MCF 10A (cell line): ENCODE data around the gene MPC2. TPM values are rescaled to one million over a fixed set of nuclear protein-coding genes. Genes with fewer than 3 reads are reported as not detected.

Experiments used
- BruUV-seq: library from RNA; stranded (reverse); fragments of 400-500 nt; replicated peaks from 2 replicates; lab custom pipeline; 2021; lab: Mats Ljungman, UMichigan
- CTCF ChIA-PET: fragments of 300-600 bp; sonication (Branson Sonifier 250); formaldehyde crosslinking; extraction: SDS; loops from one replicate; lab custom pipeline; 2021; ENCODE audit warnings: antibody characterized with exemption, inconsistent platforms; lab: Yijun Ruan, JAX
- POLR2A ChIA-PET: fragments of 300-600, 350-650 bp; sonication (Branson Sonifier 250); formaldehyde crosslinking; extraction: SDS; loops from one replicate; lab custom pipeline; 2020; ENCODE audit warnings: antibody characterized with exemption, inconsistent platforms; lab: Yijun Ruan, JAX
- DNase-seq: peaks from one replicate; pipeline ENCODE4 v3.0.0-alpha.2; 2018; ENCODE audit not compliant: unreplicated experiment
- H3K27ac Mint-ChIP-seq: one replicate; pipeline ENCODE4 v1.8.0; 2022; ENCODE audit warnings: mild to moderate bottlenecking, low read depth, mixed read lengths; ENCODE audit not compliant: unreplicated experiment
- H3K27me3 Mint-ChIP-seq: one replicate; pipeline ENCODE4 v1.8.0; 2022; ENCODE audit warnings: mixed read lengths; ENCODE audit not compliant: insufficient read depth, unreplicated experiment
- H3K36me3 Mint-ChIP-seq: one replicate; pipeline ENCODE4 v1.8.0; 2022; ENCODE audit warnings: mild to moderate bottlenecking, moderate library complexity, mixed read lengths; ENCODE audit not compliant: insufficient read depth, unreplicated experiment
- H3K4me1 Mint-ChIP-seq: one replicate; pipeline ENCODE4 v1.8.0; 2022; ENCODE audit warnings: mixed read lengths; ENCODE audit not compliant: insufficient read depth, unreplicated experiment
- H3K4me3 Mint-ChIP-seq: one replicate; pipeline ENCODE4 v1.8.0; 2022; ENCODE audit warnings: mild to moderate bottlenecking, moderate library complexity, mixed read lengths; ENCODE audit not compliant: unreplicated experiment
- H3K9me3 Mint-ChIP-seq: one replicate; pipeline ENCODE4 v1.8.0; 2022; ENCODE audit warnings: mixed read lengths; ENCODE audit not compliant: unreplicated experiment
- CTCF ChIP-seq: fragments of 200-600 bp; IDR thresholded peaks from one replicate; pipeline ENCODE4 v1.8.0; 2022; ENCODE audit warnings: antibody characterized with exemption, mild to moderate bottlenecking; ENCODE audit not compliant: unreplicated experiment
- intact Hi-C: fragments of 100-400 bp; cut with micrococcal nuclease; formaldehyde crosslinking; loops from 2 replicates; pipeline ENCODE4 v1.14.1; 2022
- total RNA-seq: library from RNA; stranded (reverse); gene quantifications from 2 replicates; pipeline ENCODE4 v1.2.3, GENCODE V29; 2022

MPC2 gene
- total RNA-seq, 1 experiment from 2014 or later = 108 TPM

- intact Hi-C loops = no loop called here
- CTCF ChIA-PET = no interaction called here
- POLR2A ChIA-PET = no interaction called here
- H3K4me1 Mint-ChIP-seq = peaks cover 27% of the 10 kb centered on the region
- H3K4me3 Mint-ChIP-seq = no peak overlapping the region
- H3K36me3 Mint-ChIP-seq = peaks cover 12% of the 10 kb centered on the region
- no peaks in the 10 kb centered on the region for H3K27me3 Mint-ChIP-seq
- peak; percentile 29 for DNase-seq
- BruUV-seq = no TSS peak
- TF ChIP-seq CTCF = no peak
- no peaks in the 10 kb centered on the region for H3K9me3 Mint-ChIP-seq
- no peak overlapping the region for H3K27ac Mint-ChIP-seq
Measured at GRCh38 chr1:167943541-167943940, 6.7 kb upstream of the MPC2 start.

- intact Hi-C loops = no loop called here
- CTCF ChIA-PET = interaction anchor here (0.6 to 1.0 kb wide), 3 partner anchors 112 to 225 kb away, joined by 3 to 4 read pairs (median 4); no protein-coding TSS in a partner anchor
- DNase-seq = no peak
- Mint-ChIP-seq H3K4me1 (peaks cover 9% of the 10 kb centered on the region), H3K27ac (no peak overlapping the region), H3K27me3 (no peaks in the 10 kb centered on the region), H3K36me3 (peaks cover 28% of the 10 kb centered on the region), H3K9me3 (no peaks in the 10 kb centered on the region), H3K4me3 (no peak overlapping the region)
- POLR2A ChIA-PET = interaction anchor here (0.9 to 10.7 kb wide), 4 partner anchors 9 to 142 kb away, joined by 3 to 175 read pairs (median 78); partner anchors contain the start of gene ADCY10
- no TSS peak for BruUV-seq
- TF ChIP-seq CTCF = no peak
Measured at GRCh38 chr1:167940264-167940663, 3.4 kb upstream of the MPC2 start.

GRCh38 chr1:167938080-167938636 is 1.3 kb upstream of the MPC2 start:
- intact Hi-C loops = loop anchor here (2.0 kb wide), 1 partner anchor 337 kb away; no protein-coding TSS in a partner anchor
- TF ChIP-seq CTCF = no peak
- Mint-ChIP-seq H3K27me3 (no peaks in the 10 kb centered on the region), H3K36me3 (peaks cover 16% of the 10 kb centered on the region), H3K4me3 (peak overlapping the region; percentile 81), H3K27ac (peak overlapping the region; percentile 85), H3K9me3 (no peaks in the 10 kb centered on the region), H3K4me1 (peaks cover 18% of the 10 kb centered on the region)
- TSS peak; percentile 43 for BruUV-seq
- no peak for DNase-seq
- ChIA-PET CTCF (interaction anchor here (1.1 kb wide), 1 partner anchor 215 kb away, joined by 3 read pairs; no protein-coding TSS in a partner anchor), POLR2A (interaction anchor here (0.6 to 10.7 kb wide), 23 partner anchors 7 to 986 kb away, joined by 3 to 175 read pairs (median 4); partner anchors contain the start of genes ADCY10 and MPZL1)

- Mint-ChIP-seq H3K4me1 (peaks cover 18% of the 10 kb centered on the region), H3K9me3 (no peaks in the 10 kb centered on the region), H3K27me3 (no peaks in the 10 kb centered on the region), H3K27ac (peak overlapping the region; percentile 85), H3K4me3 (peak overlapping the region; percentile 81), H3K36me3 (peaks cover 16% of the 10 kb centered on the region)
- ChIA-PET CTCF (interaction anchor here (0.7 to 1.4 kb wide), 4 partner anchors 174 to 330 kb away, joined by 3 to 4 read pairs (median 4); no protein-coding TSS in a partner anchor), POLR2A (interaction anchor here (0.6 to 10.7 kb wide), 32 partner anchors 8 to 1430 kb away, joined by 3 to 175 read pairs (median 4); partner anchors contain the start of genes ADCY10, BLZF1, CREG1 and MPZL1)
- intact Hi-C loops = loop anchor here (2.0 kb wide), 3 partner anchors 141 to 337 kb away; no protein-coding TSS in a partner anchor
- no peak for DNase-seq
- TF ChIP-seq CTCF = no peak
- BruUV-seq = no TSS peak
Measured at GRCh38 chr1:167937709-167938010, 788 bp upstream of the MPC2 start.
